LNCaP clone FGC (cell line): ENCODE data around the gene BMPER.

Experiments used
- DNase-seq: peaks from one replicate; pipeline ENCODE4 v3.0.0-alpha.2; 2011; ENCODE audit warnings: low read depth
- H3K4me3 ChIP-seq: 2 replicates; pipeline ENCODE4 v1.5.1; 2011; ENCODE audit warnings: mild to moderate bottlenecking, low read depth, low read length, control low read depth
- CTCF ChIP-seq: IDR thresholded peaks from 2 replicates; pipeline ENCODE4 v1.5.1; 2012; ENCODE audit warnings: mild to moderate bottlenecking; ENCODE audit not compliant: control insufficient read depth, insufficient read depth; ENCODE audit errors: extremely low read depth

BMPER gene

GRCh38 chr7:33881316-33881715, 24.0 kb upstream of the BMPER start:
- no peak overlapping the region for H3K4me3 ChIP-seq
- no peak for DNase-seq
- TF ChIP-seq CTCF, result no peak

- no peak for DNase-seq
- no peak for TF ChIP-seq CTCF
- H3K4me3 ChIP-seq, result no peak overlapping the region
Measured at GRCh38 chr7:33882040-33882837, 23.1 kb upstream of the BMPER start.

GRCh38 chr7:33882950-33883670, 22.2 kb upstream of the BMPER start:
- H3K4me3 ChIP-seq, result no peak overlapping the region
- DNase-seq, result no peak
- no peak for TF ChIP-seq CTCF

GRCh38 chr7:33883671-33883965, 21.7 kb upstream of the BMPER start:
- TF ChIP-seq CTCF, result no peak
- DNase-seq, result no peak
- H3K4me3 ChIP-seq, result no peak overlapping the region

GRCh38 chr7:33885290-33886148, 19.8 kb upstream of the BMPER start:
- TF ChIP-seq CTCF, result no peak
- no peak overlapping the region for H3K4me3 ChIP-seq
- no peak for DNase-seq

GRCh38 chr7:33886149-33886623, 19.2 kb upstream of the BMPER start:
- H3K4me3 ChIP-seq, result no peak overlapping the region
- TF ChIP-seq CTCF, result no peak
- DNase-seq, result no peak
